ENCODE measurements around the gene XRCC1. TPM values are rescaled to one million over a fixed set of nuclear protein-coding genes. Genes with fewer than 3 reads are reported as not detected.

Gene XRCC1
- total RNA-seq, 2 experiments from 2014 or later: 25.1 to 26.2 TPM

- intact Hi-C loops (cut with DNase I, micrococcal nuclease): loop anchor here in 1 of 2 experiments (10.0 kb wide), 1 partner anchor 230 kb away; the partner anchor contains the start of gene KCNN4
- H3K27ac ChIP-seq (ENCODE audit: low read depth in 1 of 2, low read length in 2 of 2): no peak overlapping the region
- ATAC-seq (ENCODE audit: poor library complexity) (no peak), DNase-seq (no peak)
- Mint-ChIP-seq H3K27me3 (no peaks in the 10 kb centered on the region), H3K27ac (peak overlapping the region; percentile 47), H3K4me1 (ENCODE audit: low read depth) (peaks cover 9% of the 10 kb centered on the region), H3K36me3 (ENCODE audit: low read depth) (peaks cover 80% of the 10 kb centered on the region), H3K9me3 (no peaks in the 10 kb centered on the region), H3K4me3 (no peak overlapping the region)
- no peaks in the 10 kb centered on the region for H3K9me3 ChIP-seq (ENCODE audit: control insufficient read depth in 1 of 2, insufficient read depth in 1 of 2, low read length in 2 of 2)
- ChIA-PET POLR2A (interaction anchor here (0.6 to 3.0 kb wide), 9 partner anchors 9 to 115 kb away, joined by 3 to 52 read pairs (median 4); partner anchors contain the start of genes IRGQ, PHLDB3, ZNF575 and ZNF576), CTCF (interaction anchor here (0.6 to 4.5 kb wide), 18 partner anchors 10 to 191 kb away, joined by 3 to 122 read pairs (median 4); partner anchors contain the start of genes IRGQ, PHLDB3, PINLYP and XRCC1)
- H3K27me3 ChIP-seq (ENCODE audit: control insufficient read depth in 1 of 2, insufficient read depth in 2 of 2, low read length in 2 of 2): no peaks in the 10 kb centered on the region
- H3K4me1 ChIP-seq (ENCODE audit: insufficient read depth, low read length): peaks cover 6% of the 10 kb centered on the region
- no peak overlapping the region for H3K4me3 ChIP-seq (ENCODE audit: low read length)
- H3K36me3 ChIP-seq (ENCODE audit: insufficient read depth, low read length): peaks cover 65% of the 10 kb centered on the region
- TF ChIP-seq CTCF (IDR thresholded peaks at IDR 0.05): no peak
Measured at GRCh38 chr19:43554317-43554895, 20.9 kb downstream of the XRCC1 start.

GRCh38 chr19:43553656-43554055 is 21.7 kb downstream of the XRCC1 start:
- CTCF ChIA-PET: interaction anchor here (1.7 to 4.5 kb wide), 2 partner anchors 34 to 43 kb away, joined by 5 to 122 read pairs; partner anchors contain the start of genes IRGQ and ZNF576
- Histone ChIP-seq H3K36me3 (ENCODE audit: insufficient read depth, low read length) (peaks cover 63% of the 10 kb centered on the region), H3K4me3 (ENCODE audit: low read length) (no peak overlapping the region), H3K27ac (ENCODE audit: low read depth in 1 of 2, low read length in 2 of 2) (no peak overlapping the region), H3K9me3 (ENCODE audit: control insufficient read depth in 1 of 2, insufficient read depth in 1 of 2, low read length in 2 of 2) (no peaks in the 10 kb centered on the region), H3K4me1 (ENCODE audit: insufficient read depth, low read length) (peaks cover 6% of the 10 kb centered on the region), H3K27me3 (ENCODE audit: control insufficient read depth in 1 of 2, insufficient read depth in 2 of 2, low read length in 2 of 2) (no peaks in the 10 kb centered on the region)
- Mint-ChIP-seq H3K36me3 (ENCODE audit: low read depth) (peaks cover 84% of the 10 kb centered on the region), H3K4me3 (no peak overlapping the region), H3K4me1 (ENCODE audit: low read depth) (peaks cover 8% of the 10 kb centered on the region), H3K27me3 (no peaks in the 10 kb centered on the region), H3K9me3 (no peaks in the 10 kb centered on the region), H3K27ac (no peak overlapping the region)
- DNase-seq (no peak), ATAC-seq (ENCODE audit: poor library complexity) (no peak)
- intact Hi-C loops (cut with DNase I, micrococcal nuclease): loop anchor here in 1 of 2 experiments (10.0 kb wide), 1 partner anchor 231 kb away; the partner anchor contains the start of gene KCNN4
- POLR2A ChIA-PET: no interaction called here
- no peak for TF ChIP-seq CTCF (IDR thresholded peaks at IDR 0.05)

GRCh38 chr19:43552616-43553015 is 22.7 kb downstream of the XRCC1 start:
- Mint-ChIP-seq H3K27me3 (no peaks in the 10 kb centered on the region), H3K36me3 (ENCODE audit: low read depth) (peaks cover 79% of the 10 kb centered on the region), H3K4me3 (no peak overlapping the region), H3K27ac (no peak overlapping the region), H3K4me1 (ENCODE audit: low read depth) (peaks cover 8% of the 10 kb centered on the region), H3K9me3 (no peaks in the 10 kb centered on the region)
- intact Hi-C loops (cut with DNase I, micrococcal nuclease): loop anchor here in 1 of 2 experiments (10.0 kb wide), 1 partner anchor 232 kb away; the partner anchor contains the start of gene KCNN4
- Histone ChIP-seq H3K27me3 (ENCODE audit: control insufficient read depth in 1 of 2, insufficient read depth in 2 of 2, low read length in 2 of 2) (no peaks in the 10 kb centered on the region), H3K4me1 (ENCODE audit: insufficient read depth, low read length) (peaks cover 6% of the 10 kb centered on the region), H3K4me3 (ENCODE audit: low read length) (no peak overlapping the region), H3K36me3 (ENCODE audit: insufficient read depth, low read length) (peaks cover 58% of the 10 kb centered on the region), H3K9me3 (ENCODE audit: control insufficient read depth in 1 of 2, insufficient read depth in 1 of 2, low read length in 2 of 2) (no peaks in the 10 kb centered on the region), H3K27ac (ENCODE audit: low read depth in 1 of 2, low read length in 2 of 2) (no peak overlapping the region)
- ChIA-PET CTCF (interaction anchor here (1.7 to 4.5 kb wide), 2 partner anchors 33 to 44 kb away, joined by 5 to 122 read pairs; partner anchors contain the start of genes IRGQ and ZNF576), POLR2A (interaction anchor here (1.0 kb wide), 1 partner anchor 20 kb away, joined by 4 read pairs; the partner anchor contains the start of gene ZNF575)
- no peak for DNase-seq
- TF ChIP-seq CTCF (IDR thresholded peaks at IDR 0.05): no peak
- no peak for ATAC-seq (ENCODE audit: poor library complexity)

All from CD4-positive, alpha-beta T cell (primary cell).